Keratinocyte (primary cell): ENCODE data around the gene FBXO46. TPM values are rescaled to one million over a fixed set of nuclear protein-coding genes. Genes with fewer than 3 reads are reported as not detected.
A peak's percentile ranks its signal among the peaks of the same experiment; 100 is the strongest.

Experiments
- DNase-seq: peaks from one replicate; pipeline ENCODE4 v3.0.0-alpha.2; 2011; ENCODE audit warnings: low read depth, missing footprints, low spot score
- FAIRE-seq: peaks from 2 replicates; lab custom pipeline; 2011; peaks lifted over from hg19 to GRCh38; lab: Jason Lieb, UNC
- H2AFZ ChIP-seq: 2 replicates; pipeline ENCODE4 v1.6.0; 2012; ENCODE audit warnings: low read length, control low read depth, inconsistent platforms; ENCODE audit not compliant: control insufficient read depth
- H3K27ac ChIP-seq: 2 replicates; pipeline ENCODE4 v1.5.1; 2011; ENCODE audit warnings: low read length; ENCODE audit not compliant: control insufficient read depth, insufficient read depth
- H3K27me3 ChIP-seq: 3 replicates; pipeline ENCODE4 v1.6.0; 2011; ENCODE audit warnings: low read length; ENCODE audit not compliant: control insufficient read depth, insufficient read depth; ENCODE audit errors: extremely low read depth
- H3K36me3 ChIP-seq, 2 experiments: 2 replicates in 1 of 2; 3 replicates in 1 of 2; pipeline ENCODE4 v1.5.1; 2011; ENCODE audit warnings: low read length in 2 of 2, mild to moderate bottlenecking in 1 of 2; ENCODE audit not compliant: control insufficient read depth in 2 of 2, insufficient read depth in 2 of 2; ENCODE audit errors: extremely low read depth in 1 of 2
- H3K4me1 ChIP-seq: 3 replicates; pipeline ENCODE4 v1.5.1; 2011; ENCODE audit warnings: low read length; ENCODE audit not compliant: control insufficient read depth, insufficient read depth; ENCODE audit errors: extremely low read depth
- H3K4me2 ChIP-seq: 3 replicates; pipeline ENCODE4 v1.6.0; 2011; ENCODE audit warnings: low read depth, low read length; ENCODE audit not compliant: control insufficient read depth, insufficient read depth; ENCODE audit errors: extremely low read depth
- H3K4me3 ChIP-seq, 3 experiments: fragments of 200-600 bp in 1 of 3; sonication (generic) in 1 of 3; 2 replicates in 2 of 3; 3 replicates in 1 of 3; pipeline ENCODE4 v1.5.1; 2011 to 2016; ENCODE audit warnings: low read length in 3 of 3, mild to moderate bottlenecking in 3 of 3, control low read depth in 2 of 3, inconsistent platforms in 1 of 3, low read depth in 1 of 3, mixed read lengths in 1 of 3, mixed run types in 1 of 3, moderate library complexity in 1 of 3; ENCODE audit not compliant: control insufficient read depth in 2 of 3, insufficient read depth in 2 of 3; ENCODE audit errors: extremely low read depth in 1 of 3
- H3K79me2 ChIP-seq: 2 replicates; pipeline ENCODE4 v1.6.0; 2012; ENCODE audit warnings: low read length; ENCODE audit not compliant: control insufficient read depth, insufficient read depth
- H3K9ac ChIP-seq: 3 replicates; pipeline ENCODE4 v1.6.0; 2011; ENCODE audit warnings: low read length; ENCODE audit not compliant: control insufficient read depth, insufficient read depth; ENCODE audit errors: extremely low read depth
- H3K9me1 ChIP-seq: 3 replicates; pipeline ENCODE4 v1.6.0; 2011; ENCODE audit warnings: low read length; ENCODE audit not compliant: control insufficient read depth, insufficient read depth; ENCODE audit errors: extremely low read depth
- H3K9me3 ChIP-seq: 2 replicates; pipeline ENCODE4 v1.5.1; 2012; ENCODE audit warnings: low read depth, low read length; ENCODE audit not compliant: control insufficient read depth
- H4K20me1 ChIP-seq: 3 replicates; pipeline ENCODE4 v1.6.0; 2011; ENCODE audit warnings: low read length; ENCODE audit not compliant: control insufficient read depth, insufficient read depth; ENCODE audit errors: extremely low read depth
- EZH2 ChIP-seq: IDR thresholded peaks from one replicate; pipeline ENCODE4 v1.6.1; 2012; ENCODE audit warnings: inconsistent platforms, mild to moderate bottlenecking, low read length, moderate library complexity
- dilution Hi-C: fragments of 300-500 bp; cut with MboI; formaldehyde crosslinking; loops from one replicate; pipeline ENCODE4 v1.7.0; 2020; ENCODE audit warnings: low sequenced_read_pairs; ENCODE audit not compliant: extremely low pct_ligation_motif_present
- polyA plus RNA-seq, 5 experiments: library from polyadenylated mRNA; depleted of rRNA in 3 of 5; stranded (reverse) in 3 of 5; stranded (forward) in 1 of 5; unstranded in 1 of 5; fragments of >200 nt; gene quantifications; 1 replicate in 1 of 5; 2 replicates in 3 of 5; 3 replicates in 1 of 5; pipeline versions ENCODE4 v1.2.1 to v1.2.3, GENCODE V29; 2011 to 2012; ENCODE audit warnings: missing spikeins in 2 of 5, low read depth in 1 of 5, low replicate concordance in 1 of 5
- TF ChIP-seq, protein P1 (sequence below), 3 experiments: IDR thresholded peaks in 1 of 3; conservative IDR thresholded peaks in 1 of 3; optimal IDR thresholded peaks in 1 of 3; 2 replicates in 2 of 3; 3 replicates in 1 of 3; pipeline versions ENCODE3 to v1.5.1; 2011; ENCODE audit warnings: low read length in 3 of 3, mild to moderate bottlenecking in 3 of 3, moderate library complexity in 2 of 3, control low read depth in 1 of 3, inconsistent platforms in 1 of 3; ENCODE audit not compliant: insufficient read depth in 2 of 3; ENCODE audit errors: extremely low read depth in 1 of 3

Gene FBXO46
- polyA plus RNA-seq, 1 donor (not counting 4 experiments of a cell fraction or from before 2014, with no cell fraction given): 2.1 TPM

GRCh38 chr19:45667620-45668341 is 62.9 kb downstream of the FBXO46 start, which contains the start of gene GIPR:
Gene GIPR, plus strand, starts transcription at chr19:45668221. Its CDS starts 1,300 bp downstream, at chr19:45669521.
- H3K79me2 ChIP-seq: no peaks in the 10 kb centered on the region
- peak within 1 kb of the TSS; percentile 34 to 69 (median 56) for H3K4me3 ChIP-seq
- TF ChIP-seq EZH2: no peak
- TF ChIP-seq, protein P1, sequence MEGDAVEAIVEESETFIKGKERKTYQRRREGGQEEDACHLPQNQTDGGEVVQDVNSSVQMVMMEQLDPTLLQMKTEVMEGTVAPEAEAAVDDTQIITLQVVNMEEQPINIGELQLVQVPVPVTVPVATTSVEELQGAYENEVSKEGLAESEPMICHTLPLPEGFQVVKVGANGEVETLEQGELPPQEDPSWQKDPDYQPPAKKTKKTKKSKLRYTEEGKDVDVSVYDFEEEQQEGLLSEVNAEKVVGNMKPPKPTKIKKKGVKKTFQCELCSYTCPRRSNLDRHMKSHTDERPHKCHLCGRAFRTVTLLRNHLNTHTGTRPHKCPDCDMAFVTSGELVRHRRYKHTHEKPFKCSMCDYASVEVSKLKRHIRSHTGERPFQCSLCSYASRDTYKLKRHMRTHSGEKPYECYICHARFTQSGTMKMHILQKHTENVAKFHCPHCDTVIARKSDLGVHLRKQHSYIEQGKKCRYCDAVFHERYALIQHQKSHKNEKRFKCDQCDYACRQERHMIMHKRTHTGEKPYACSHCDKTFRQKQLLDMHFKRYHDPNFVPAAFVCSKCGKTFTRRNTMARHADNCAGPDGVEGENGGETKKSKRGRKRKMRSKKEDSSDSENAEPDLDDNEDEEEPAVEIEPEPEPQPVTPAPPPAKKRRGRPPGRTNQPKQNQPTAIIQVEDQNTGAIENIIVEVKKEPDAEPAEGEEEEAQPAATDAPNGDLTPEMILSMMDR (optimal IDR thresholded peaks at IDR 0.05 in 1 of 3, IDR thresholded peaks at IDR 0.05 in 1 of 3, conservative IDR thresholded peaks at IDR 0.05 in 1 of 3; ENCODE audit: extremely low read depth in 1 of 3, insufficient read depth in 2 of 3, low read length in 3 of 3): no peak
- peak within 1 kb of the TSS; percentile 92 for H3K4me2 ChIP-seq
- FAIRE-seq: peak; percentile 74
- H3K36me3 ChIP-seq: no peaks in the 10 kb centered on the region
- peak; percentile 80 for DNase-seq
- peaks cover 7% of the 10 kb centered on the region for H3K27me3 ChIP-seq
- H3K27ac ChIP-seq: no peak within 1 kb of the TSS
- no peaks in the 10 kb centered on the region for H3K9me3 ChIP-seq
- peaks cover 17% of the 10 kb centered on the region for H3K4me1 ChIP-seq
- H4K20me1 ChIP-seq: no peaks in the 10 kb centered on the region
- H3K9me1 ChIP-seq: no peaks in the 10 kb centered on the region
- peak within 1 kb of the TSS; percentile 60 for H3K9ac ChIP-seq
- peak within 1 kb of the TSS; percentile 73 for H2AFZ ChIP-seq
- dilution Hi-C loops: no loop called here

- dilution Hi-C loops: no loop called here
- Histone ChIP-seq H3K4me2 (no peak overlapping the region), H3K4me3 (no peak overlapping the region), H3K4me1 (peaks cover 14% of the 10 kb centered on the region), H4K20me1 (no peaks in the 10 kb centered on the region), H2AFZ (no peak overlapping the region), H3K79me2 (no peaks in the 10 kb centered on the region), H3K27me3 (peaks cover 7% of the 10 kb centered on the region), H3K27ac (no peak overlapping the region), H3K9me3 (no peaks in the 10 kb centered on the region), H3K36me3 (no peaks in the 10 kb centered on the region), H3K9me1 (no peaks in the 10 kb centered on the region), H3K9ac (no peak overlapping the region)
- no peak for FAIRE-seq
- DNase-seq: no peak
- no peak for TF ChIP-seq EZH2
- TF ChIP-seq, protein P1 (optimal IDR thresholded peaks at IDR 0.05 in 1 of 3, IDR thresholded peaks at IDR 0.05 in 1 of 3, conservative IDR thresholded peaks at IDR 0.05 in 1 of 3; ENCODE audit: extremely low read depth in 1 of 3, insufficient read depth in 2 of 3, low read length in 3 of 3): no peak
These were observed 66.1 kb downstream of the FBXO46 start for GRCh38 chr19:45664575-45664974.
